ENCODE measurements around the gene NAGS.

GRCh38 chr17:44033861-44034408 lies 29.5 kb downstream of the NAGS start:
- TF ChIP-seq POLR2AphosphoS5 (IDR thresholded peaks at IDR 0.05; ENCODE audit: borderline replicate concordance, low read depth, low read length) (no peak), EZH2 (IDR thresholded peaks at IDR 0.05) (no peak)

Measured in SK-N-MC (cell line).